ENCODE measurements around the gene AP4B1.
A peak's percentile ranks its signal among the peaks of the same experiment; 100 is the strongest.

The AP4B1 gene

DNA sequence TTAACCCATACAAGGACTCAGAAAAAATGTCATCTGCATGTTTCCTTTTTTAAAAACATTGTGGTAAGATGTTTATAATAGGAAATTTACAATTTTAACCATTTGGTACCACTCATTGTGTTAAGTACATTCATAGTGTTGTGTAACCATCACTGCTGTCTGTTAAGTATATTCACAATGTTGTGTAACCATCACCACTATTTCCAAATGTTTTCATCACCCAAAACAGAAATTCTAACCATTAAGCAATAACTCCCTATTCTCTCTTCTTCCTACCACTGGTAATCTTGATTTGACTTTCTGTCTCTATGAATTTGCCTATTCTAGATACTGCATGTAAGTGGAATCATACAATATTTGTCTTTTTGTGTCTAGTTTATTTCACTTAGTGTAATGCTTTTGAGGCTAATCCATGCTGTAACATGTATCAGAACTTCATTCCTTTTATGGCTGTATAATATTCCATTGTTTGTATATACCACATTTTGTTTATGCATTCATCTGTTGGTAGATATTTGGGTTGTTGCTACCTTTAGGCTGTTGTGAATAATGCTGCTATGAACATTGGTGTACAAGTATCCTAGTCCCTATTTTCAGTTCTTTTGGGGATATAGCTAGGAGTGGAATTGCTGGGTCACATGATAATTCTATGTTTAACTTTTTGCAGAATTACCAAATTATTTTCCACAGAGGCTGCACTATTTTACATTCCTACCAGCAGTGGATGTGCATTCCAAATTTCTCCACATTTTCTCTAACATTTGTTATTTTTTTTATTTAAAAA is 38.6 kb upstream of the AP4B1 start:
- DNase-seq (ENCODE audit: insufficient read length, low spot score) (no peak), FAIRE-seq (no peak)
- TF ChIP-seq POLR2AphosphoS5 (IDR thresholded peaks at IDR 0.05; ENCODE audit: low read depth, low read length) (no peak), PAX5 (IDR thresholded peaks at IDR 0.05; ENCODE audit: insufficient read depth, low read length, severe bottlenecking) (no peak), SPI1 (IDR thresholded peaks at IDR 0.05; ENCODE audit: low read depth, low read length) (no peak), POU2F2 (IDR thresholded peaks at IDR 0.05; ENCODE audit: low read depth, low read length) (no peak), POLR2A (IDR thresholded peaks at IDR 0.05; ENCODE audit: low read depth, low read length) (no peak), TAF1 (IDR thresholded peaks at IDR 0.05; ENCODE audit: low read depth, low read length) (no peak)

DNA sequence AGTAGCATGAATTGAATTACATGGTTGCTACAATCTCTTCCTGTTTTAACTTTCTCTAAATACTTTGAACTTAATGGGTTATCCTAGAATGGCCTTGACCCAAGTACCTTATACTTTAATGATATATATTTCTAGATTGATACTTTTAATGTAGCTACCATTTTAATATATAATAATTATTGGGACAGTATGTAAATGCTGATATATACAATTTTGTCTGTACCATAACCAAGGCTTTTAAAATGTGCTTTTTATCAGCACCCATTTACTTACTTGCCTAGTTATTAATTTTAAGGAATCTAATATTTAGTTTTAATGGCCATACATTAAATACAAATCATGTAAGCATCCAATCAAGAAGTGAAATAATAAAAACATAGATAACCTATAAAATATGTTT is 37.9 kb upstream of the AP4B1 start:
- TF ChIP-seq TAF1 (IDR thresholded peaks at IDR 0.05; ENCODE audit: low read depth, low read length) (no peak), POU2F2 (IDR thresholded peaks at IDR 0.05; ENCODE audit: low read depth, low read length) (no peak)
- no peak for FAIRE-seq
- no peak for DNase-seq (ENCODE audit: insufficient read length, low spot score)

DNA sequence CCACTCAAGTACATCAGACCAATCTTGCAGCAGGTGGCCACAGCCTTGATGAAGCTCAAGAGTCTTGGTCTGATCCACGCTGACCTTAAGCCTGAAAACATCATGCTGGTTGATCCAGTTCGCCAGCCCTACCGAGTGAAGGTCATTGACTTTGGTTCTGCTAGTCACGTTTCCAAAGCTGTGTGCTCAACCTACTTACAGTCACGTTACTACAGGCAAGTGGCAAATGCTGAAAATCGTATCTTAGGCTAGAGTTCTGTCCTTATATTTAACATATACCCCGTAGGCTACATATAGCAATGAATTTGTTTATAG is 36.6 kb upstream of the AP4B1 start:
- TF ChIP-seq POLR2A (IDR thresholded peaks at IDR 0.05; ENCODE audit: low read depth, low read length) = no peak
- no peak for TF ChIP-seq SPI1 (IDR thresholded peaks at IDR 0.05; ENCODE audit: low read depth, low read length)
- TF ChIP-seq PAX5 (IDR thresholded peaks at IDR 0.05; ENCODE audit: insufficient read depth, low read length, severe bottlenecking) = no peak
- TF ChIP-seq POU2F2 (IDR thresholded peaks at IDR 0.05; ENCODE audit: low read depth, low read length) = no peak
- TF ChIP-seq TAF1 (IDR thresholded peaks at IDR 0.05; ENCODE audit: low read depth, low read length) = no peak
- TF ChIP-seq POLR2AphosphoS5 (IDR thresholded peaks at IDR 0.05; ENCODE audit: low read depth, low read length) = no peak
- peak; percentile 56 for FAIRE-seq
- no peak for DNase-seq (ENCODE audit: insufficient read length, low spot score)

DNA sequence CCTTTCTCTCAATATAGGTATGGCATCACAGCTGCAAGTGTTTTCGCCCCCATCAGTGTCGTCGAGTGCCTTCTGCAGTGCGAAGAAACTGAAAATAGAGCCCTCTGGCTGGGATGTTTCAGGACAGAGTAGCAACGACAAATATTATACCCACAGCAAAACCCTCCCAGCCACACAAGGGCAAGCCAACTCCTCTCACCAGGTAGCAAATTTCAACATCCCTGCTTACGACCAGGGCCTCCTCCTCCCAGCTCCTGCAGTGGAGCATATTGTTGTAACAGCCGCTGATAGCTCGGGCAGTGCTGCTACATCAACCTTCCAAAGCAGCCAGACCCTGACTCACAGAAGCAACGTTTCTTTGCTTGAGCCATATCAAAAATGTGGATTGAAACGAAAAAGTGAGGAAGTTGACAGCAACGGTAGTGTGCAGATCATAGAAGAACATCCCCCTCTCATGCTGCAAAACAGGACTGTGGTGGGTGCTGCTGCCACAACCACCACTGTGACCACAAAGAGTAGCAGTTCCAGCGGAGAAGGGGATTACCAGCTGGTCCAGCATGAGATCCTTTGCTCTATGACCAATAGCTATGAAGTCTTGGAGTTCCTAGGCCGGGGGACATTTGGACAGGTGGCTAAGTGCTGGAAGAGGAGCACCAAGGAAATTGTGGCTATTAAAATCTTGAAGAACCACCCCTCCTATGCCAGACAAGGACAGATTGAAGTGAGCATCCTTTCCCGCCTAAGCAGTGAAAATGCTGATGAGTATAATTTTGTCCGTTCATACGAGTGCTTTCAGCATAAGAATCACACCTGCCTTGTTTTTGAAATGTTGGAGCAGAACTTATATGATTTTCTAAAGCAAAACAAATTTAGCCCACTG is 36.0 kb upstream of the AP4B1 start:
- TF ChIP-seq SPI1 (IDR thresholded peaks at IDR 0.05; ENCODE audit: low read depth, low read length) = peak; percentile 60
- no peak for TF ChIP-seq POLR2AphosphoS5 (IDR thresholded peaks at IDR 0.05; ENCODE audit: low read depth, low read length)
- DNase-seq (ENCODE audit: insufficient read length, low spot score) = no peak
- peak; percentile 90 for FAIRE-seq

DNA sequence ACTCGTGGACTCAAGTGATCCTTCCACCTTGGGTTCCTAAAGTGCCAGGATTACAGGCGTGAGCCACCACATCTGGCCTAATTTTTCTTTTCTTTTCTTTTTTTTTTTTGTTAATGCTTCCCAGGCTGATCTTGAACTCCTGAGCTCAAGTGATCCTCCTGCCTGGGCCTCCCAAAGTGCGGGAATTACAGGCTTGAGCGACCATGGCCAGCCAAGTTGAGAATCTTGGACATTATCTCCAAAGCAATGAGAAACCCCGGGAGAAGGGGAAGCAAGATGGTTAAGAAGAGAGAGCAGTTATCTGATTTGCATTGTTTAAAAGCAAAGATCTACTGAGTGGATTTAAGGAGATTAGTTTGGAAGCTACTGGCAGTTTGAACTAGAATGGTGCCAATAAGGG is 33.6 kb upstream of the AP4B1 start:
- no peak for DNase-seq (ENCODE audit: insufficient read length, low spot score)
- FAIRE-seq = no peak
- no peak for TF ChIP-seq PAX5 (IDR thresholded peaks at IDR 0.05; ENCODE audit: insufficient read depth, low read length, severe bottlenecking)
- TF ChIP-seq POU2F2 (IDR thresholded peaks at IDR 0.05; ENCODE audit: low read depth, low read length) = no peak
- no peak for TF ChIP-seq POLR2A (IDR thresholded peaks at IDR 0.05; ENCODE audit: low read depth, low read length)
- TF ChIP-seq SPI1 (IDR thresholded peaks at IDR 0.05; ENCODE audit: low read depth, low read length) = no peak
- no peak for TF ChIP-seq POLR2AphosphoS5 (IDR thresholded peaks at IDR 0.05; ENCODE audit: low read depth, low read length)
- TF ChIP-seq TAF1 (IDR thresholded peaks at IDR 0.05; ENCODE audit: low read depth, low read length) = no peak

DNA sequence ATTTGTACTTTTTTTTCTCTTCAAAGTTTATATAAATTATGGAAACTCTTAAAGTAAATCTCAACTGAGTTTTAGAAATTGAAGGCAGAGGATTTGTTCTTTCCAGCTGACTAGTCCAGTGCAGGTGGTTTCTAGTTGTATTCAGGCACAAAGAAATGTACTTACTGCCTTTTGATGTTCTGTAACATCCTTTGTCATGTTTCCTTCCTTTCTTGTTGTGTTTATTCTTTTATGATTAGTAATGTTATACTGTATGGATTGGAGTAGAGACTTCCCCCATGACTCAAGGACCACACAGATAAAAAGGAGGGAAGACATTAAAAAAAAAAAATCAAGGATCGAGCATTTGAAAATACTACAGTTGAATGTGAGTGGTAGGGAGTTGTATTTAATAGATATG is 32.5 kb upstream of the AP4B1 start:
- DNase-seq (ENCODE audit: insufficient read length, low spot score) (no peak), FAIRE-seq (no peak)
- no peak for TF ChIP-seq POU2F2 (IDR thresholded peaks at IDR 0.05; ENCODE audit: low read depth, low read length)
- no peak for TF ChIP-seq TAF1 (IDR thresholded peaks at IDR 0.05; ENCODE audit: low read depth, low read length)
- TF ChIP-seq POLR2A (IDR thresholded peaks at IDR 0.05; ENCODE audit: low read depth, low read length) = no peak
- no peak for TF ChIP-seq PAX5 (IDR thresholded peaks at IDR 0.05; ENCODE audit: insufficient read depth, low read length, severe bottlenecking)
- TF ChIP-seq POLR2AphosphoS5 (IDR thresholded peaks at IDR 0.05; ENCODE audit: low read depth, low read length) = no peak
- TF ChIP-seq SPI1 (IDR thresholded peaks at IDR 0.05; ENCODE audit: low read depth, low read length) = no peak

DNA sequence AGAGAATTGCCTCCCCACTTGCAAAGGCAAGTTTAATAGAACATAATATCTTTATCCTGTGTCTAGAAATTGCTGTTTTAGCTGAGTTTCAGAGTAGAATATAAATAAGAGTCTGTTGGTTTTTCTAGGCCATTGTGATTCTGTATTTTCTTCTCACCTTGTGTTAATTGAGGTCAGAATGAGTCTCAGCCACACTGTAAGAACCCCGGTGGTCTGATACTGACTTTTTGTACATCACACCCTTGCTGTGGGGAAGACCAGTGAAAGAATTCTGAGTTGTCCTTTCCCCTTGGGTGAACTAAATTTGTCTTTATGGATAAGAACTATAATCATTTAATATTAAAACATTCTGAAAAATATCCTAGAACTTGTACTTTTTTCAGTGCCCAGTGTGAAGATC is 31.4 kb upstream of the AP4B1 start:
- FAIRE-seq (no peak), DNase-seq (ENCODE audit: insufficient read length, low spot score) (no peak)
- TF ChIP-seq POU2F2 (IDR thresholded peaks at IDR 0.05; ENCODE audit: low read depth, low read length) = no peak
- TF ChIP-seq SPI1 (IDR thresholded peaks at IDR 0.05; ENCODE audit: low read depth, low read length) = no peak
- TF ChIP-seq PAX5 (IDR thresholded peaks at IDR 0.05; ENCODE audit: insufficient read depth, low read length, severe bottlenecking) = no peak
- TF ChIP-seq POLR2AphosphoS5 (IDR thresholded peaks at IDR 0.05; ENCODE audit: low read depth, low read length) = no peak
- no peak for TF ChIP-seq POLR2A (IDR thresholded peaks at IDR 0.05; ENCODE audit: low read depth, low read length)
- TF ChIP-seq TAF1 (IDR thresholded peaks at IDR 0.05; ENCODE audit: low read depth, low read length) = no peak

DNA sequence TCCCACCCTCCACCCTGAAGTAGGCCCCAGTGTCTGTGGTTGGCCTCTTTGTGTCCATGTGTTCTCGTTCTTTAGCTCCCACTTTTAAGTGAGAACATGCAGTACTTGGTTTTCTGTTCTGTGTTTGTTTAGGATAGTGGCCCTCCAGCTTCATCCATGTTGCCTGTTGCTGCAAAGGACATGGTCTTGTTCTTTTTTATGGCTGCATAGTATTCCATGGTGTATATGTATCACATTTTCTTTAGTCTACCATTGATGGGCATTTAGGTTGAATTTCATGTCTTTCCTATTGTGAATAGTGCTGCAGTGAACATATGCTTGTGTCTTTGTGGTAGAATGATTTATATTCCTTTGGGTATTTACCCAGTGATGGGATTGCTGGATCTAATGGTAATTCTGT is 30.6 kb upstream of the AP4B1 start:
- FAIRE-seq (no peak), DNase-seq (ENCODE audit: insufficient read length, low spot score) (no peak)
- no peak for TF ChIP-seq POU2F2 (IDR thresholded peaks at IDR 0.05; ENCODE audit: low read depth, low read length)
- no peak for TF ChIP-seq SPI1 (IDR thresholded peaks at IDR 0.05; ENCODE audit: low read depth, low read length)
- TF ChIP-seq POLR2AphosphoS5 (IDR thresholded peaks at IDR 0.05; ENCODE audit: low read depth, low read length) = no peak

DNA sequence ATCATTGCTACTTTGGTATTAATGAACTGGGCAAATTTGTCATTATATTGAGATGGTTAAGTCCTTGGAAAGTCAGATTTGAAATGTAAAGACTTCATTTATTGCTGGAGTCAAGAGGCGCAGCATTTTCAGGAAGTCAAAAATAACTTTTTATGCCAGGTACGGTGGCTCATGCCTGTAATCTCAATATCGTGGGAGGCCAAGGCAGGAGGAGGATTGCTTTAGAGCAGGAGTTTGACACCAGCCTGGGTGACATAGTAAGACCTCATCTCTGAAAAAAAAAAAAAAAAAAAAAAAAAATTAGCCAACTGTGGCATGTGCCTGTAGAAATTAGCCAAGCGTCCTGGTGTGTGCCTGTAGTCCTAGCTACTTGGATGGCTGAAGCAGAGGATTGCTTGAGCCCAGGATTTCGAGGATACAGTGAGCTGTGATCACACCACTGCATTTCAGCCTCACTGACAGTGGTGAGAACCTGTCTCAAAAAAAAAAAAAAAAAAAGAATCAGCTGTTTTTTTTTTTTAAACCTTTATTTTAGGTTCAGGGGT is 30.0 kb upstream of the AP4B1 start:
- no peak for FAIRE-seq
- TF ChIP-seq POLR2AphosphoS5 (IDR thresholded peaks at IDR 0.05; ENCODE audit: low read depth, low read length) (no peak), SPI1 (IDR thresholded peaks at IDR 0.05; ENCODE audit: low read depth, low read length) (no peak), POU2F2 (IDR thresholded peaks at IDR 0.05; ENCODE audit: low read depth, low read length) (no peak), TAF1 (IDR thresholded peaks at IDR 0.05; ENCODE audit: low read depth, low read length) (no peak), PAX5 (IDR thresholded peaks at IDR 0.05; ENCODE audit: insufficient read depth, low read length, severe bottlenecking) (no peak), POLR2A (IDR thresholded peaks at IDR 0.05; ENCODE audit: low read depth, low read length) (no peak)
- no peak for DNase-seq (ENCODE audit: insufficient read length, low spot score)
